Kidney (tissue), 14 donors: ENCODE data around the gene RBPMS2. TPM values are rescaled to one million over a fixed set of nuclear protein-coding genes. Genes with fewer than 3 reads are reported as not detected.

Experiments
- DNase-seq, 5 donors: peaks; one replicate each; pipeline ENCODE4 v3.0.0-alpha.2; 2013 to 2020
- FAIRE-seq: peaks from 2 replicates; lab custom pipeline; 2012; peaks lifted over from hg19 to GRCh38; lab: Jason Lieb, UNC
- H3K27ac ChIP-seq, 2 donors: one replicate each; pipeline ENCODE4 v1.7.0; 2013; ENCODE audit warnings: low read depth in 2 of 2, low read length in 2 of 2, inconsistent platforms in 1 of 2
- H3K27me3 ChIP-seq: one replicate; pipeline ENCODE4 v1.7.1; 2013; ENCODE audit warnings: low read length, inconsistent platforms; ENCODE audit not compliant: control insufficient read depth, insufficient read depth
- H3K36me3 ChIP-seq, 3 donors: one replicate each; pipeline versions ENCODE4 v1.7.0 to v1.7.1; 2013; ENCODE audit warnings: low read length in 3 of 3, control low read depth in 1 of 3, inconsistent platforms in 1 of 3; ENCODE audit not compliant: insufficient read depth in 3 of 3, control insufficient read depth in 2 of 3
- H3K4me1 ChIP-seq, 3 donors: one replicate each; pipeline versions ENCODE4 v1.7.0 to v1.7.1; 2013; ENCODE audit warnings: low read length in 3 of 3, inconsistent platforms in 1 of 3, low read depth in 1 of 3; ENCODE audit not compliant: control insufficient read depth in 2 of 3, insufficient read depth in 2 of 3
- H3K4me3 ChIP-seq, 3 donors: one replicate each; pipeline versions ENCODE4 v1.7.0 to v1.8.1; 2013; ENCODE audit warnings: low read length in 3 of 3, control low read depth in 1 of 3, inconsistent platforms in 1 of 3
- H3K9ac ChIP-seq, 3 donors: one replicate each; pipeline versions ENCODE4 v1.7.0 to v1.7.1; 2013; ENCODE audit warnings: low read length in 3 of 3, control low read depth in 1 of 3, inconsistent platforms in 1 of 3
- H3K9me3 ChIP-seq, 3 donors: one replicate each; pipeline versions ENCODE4 v1.7.0 to v1.7.1; 2013; ENCODE audit warnings: low read length in 3 of 3, control low read depth in 1 of 3, inconsistent platforms in 1 of 3; ENCODE audit not compliant: control insufficient read depth in 2 of 3, insufficient read depth in 1 of 3
- intact Hi-C: fragments of 100-400 bp; cut with DNase I; formaldehyde crosslinking; loops from one replicate; pipeline ENCODE4 v1.11.1; 2022
- polyA plus RNA-seq: library from polyadenylated mRNA; stranded (reverse); fragments of 350-450 nt; fragmentation: Illumina TruSeq; extraction: RNeasy Lipid Tissue Mini Kit (QIAGEN cat#74804); gene quantifications from one replicate; pipeline ENCODE4 v1.2.3, GENCODE V29; 2014; ENCODE audit warnings: low read depth, low replicate concordance; ENCODE audit not compliant: insufficient read depth
- total RNA-seq: library from RNA; stranded (reverse); fragmentation: NEBNext Ultra II Directional; extraction: Animal tissue kit (Norgen Biotek cat#: 25700); gene quantifications from one replicate; pipeline ENCODE4 v1.2.1, GENCODE V29; 2021
- TF ChIP-seq, protein P1 (sequence below): IDR thresholded peaks from 3 replicates; pipeline ENCODE4 v1.5.1; 2012; ENCODE audit warnings: mild to moderate bottlenecking, moderate library complexity, borderline replicate concordance; ENCODE audit not compliant: insufficient read depth; ENCODE audit errors: extremely low read depth
- donor health status: control.
- donor health status: control.
- donor health status: control.
- donor health status: control.
- donor health status: control.
- donor health status: DM: yes; HTN: yes; CAD: no.
- donor health status: Normal renal cell carcinoma (clear cell type).

RBPMS2 gene
- total and polyA plus RNA-seq, 2 donors from 2014 or later = 8.2 to 24.2 TPM

DNA sequence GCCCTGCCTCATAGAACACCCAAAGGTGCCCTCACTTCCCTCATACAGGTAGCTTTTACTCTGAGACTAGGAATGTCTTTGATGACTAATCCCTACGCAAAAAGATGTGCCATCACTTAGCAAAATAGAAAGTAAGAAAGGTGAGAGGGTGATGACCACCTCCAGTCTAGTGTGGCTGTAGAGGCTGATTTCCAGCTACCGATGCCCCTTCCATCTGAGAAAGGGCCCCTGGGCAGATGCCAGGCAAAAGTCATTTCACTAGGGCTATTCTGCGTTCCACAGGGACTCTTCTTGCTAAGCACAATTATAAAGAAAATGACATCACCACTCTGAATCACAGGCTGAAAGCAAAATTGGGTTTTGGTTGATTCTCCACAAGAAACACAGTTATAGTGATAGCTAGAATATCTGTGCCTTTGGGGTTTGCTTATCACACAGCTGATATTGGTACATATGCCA is 77.4 kb downstream of the RBPMS2 start:
- no peaks in the 10 kb centered on the region for H3K27me3 ChIP-seq
- no peak for FAIRE-seq
- peaks cover 5 to 43% (median 23%) of the 10 kb centered on the region in 3 donors for H3K4me1 ChIP-seq
- intact Hi-C loops = no loop called here
- peaks cover 0 to 10% (median 0%) of the 10 kb centered on the region in 3 donors for H3K36me3 ChIP-seq
- TF ChIP-seq, protein P1, sequence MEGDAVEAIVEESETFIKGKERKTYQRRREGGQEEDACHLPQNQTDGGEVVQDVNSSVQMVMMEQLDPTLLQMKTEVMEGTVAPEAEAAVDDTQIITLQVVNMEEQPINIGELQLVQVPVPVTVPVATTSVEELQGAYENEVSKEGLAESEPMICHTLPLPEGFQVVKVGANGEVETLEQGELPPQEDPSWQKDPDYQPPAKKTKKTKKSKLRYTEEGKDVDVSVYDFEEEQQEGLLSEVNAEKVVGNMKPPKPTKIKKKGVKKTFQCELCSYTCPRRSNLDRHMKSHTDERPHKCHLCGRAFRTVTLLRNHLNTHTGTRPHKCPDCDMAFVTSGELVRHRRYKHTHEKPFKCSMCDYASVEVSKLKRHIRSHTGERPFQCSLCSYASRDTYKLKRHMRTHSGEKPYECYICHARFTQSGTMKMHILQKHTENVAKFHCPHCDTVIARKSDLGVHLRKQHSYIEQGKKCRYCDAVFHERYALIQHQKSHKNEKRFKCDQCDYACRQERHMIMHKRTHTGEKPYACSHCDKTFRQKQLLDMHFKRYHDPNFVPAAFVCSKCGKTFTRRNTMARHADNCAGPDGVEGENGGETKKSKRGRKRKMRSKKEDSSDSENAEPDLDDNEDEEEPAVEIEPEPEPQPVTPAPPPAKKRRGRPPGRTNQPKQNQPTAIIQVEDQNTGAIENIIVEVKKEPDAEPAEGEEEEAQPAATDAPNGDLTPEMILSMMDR = no peak
- no peak overlapping the region for H3K4me3 ChIP-seq
- no peak for DNase-seq
- peak overlapping the region in 1 of 2 donors; percentile 67 for H3K27ac ChIP-seq
- H3K9ac ChIP-seq = peak overlapping the region in 1 of 3 donors; percentile 0
- no peaks in the 10 kb centered on the region for H3K9me3 ChIP-seq

DNA sequence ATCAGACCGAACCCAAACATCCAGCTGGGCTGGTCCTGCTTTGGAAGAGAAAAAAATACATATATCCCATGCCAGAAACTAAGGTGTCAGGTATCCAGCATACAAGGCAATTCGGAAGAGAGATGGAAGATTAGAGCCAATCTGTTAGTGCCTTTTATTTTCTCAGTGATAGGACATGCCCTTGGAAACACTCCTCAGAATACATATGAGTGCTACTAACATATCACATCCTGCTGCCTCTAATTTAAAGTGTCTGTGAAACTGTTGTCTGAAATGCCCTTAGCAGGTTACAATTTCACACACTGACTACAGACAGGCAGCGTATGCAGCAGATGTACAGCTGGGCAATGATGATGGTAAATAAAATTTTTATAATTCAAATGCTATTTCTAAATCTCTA is 78.9 kb downstream of the RBPMS2 start:
- no peaks in the 10 kb centered on the region for H3K27me3 ChIP-seq
- H3K4me3 ChIP-seq = no peak overlapping the region
- H3K27ac ChIP-seq = no peak overlapping the region
- peaks cover 0 to 14% (median 0%) of the 10 kb centered on the region in 3 donors for H3K36me3 ChIP-seq
- TF ChIP-seq, protein P1 = no peak
- DNase-seq (no peak), FAIRE-seq (no peak)
- no peaks in the 10 kb centered on the region for H3K9me3 ChIP-seq
- peaks cover 4 to 41% (median 19%) of the 10 kb centered on the region in 3 donors for H3K4me1 ChIP-seq
- intact Hi-C loops = no loop called here
- no peak overlapping the region for H3K9ac ChIP-seq

DNA sequence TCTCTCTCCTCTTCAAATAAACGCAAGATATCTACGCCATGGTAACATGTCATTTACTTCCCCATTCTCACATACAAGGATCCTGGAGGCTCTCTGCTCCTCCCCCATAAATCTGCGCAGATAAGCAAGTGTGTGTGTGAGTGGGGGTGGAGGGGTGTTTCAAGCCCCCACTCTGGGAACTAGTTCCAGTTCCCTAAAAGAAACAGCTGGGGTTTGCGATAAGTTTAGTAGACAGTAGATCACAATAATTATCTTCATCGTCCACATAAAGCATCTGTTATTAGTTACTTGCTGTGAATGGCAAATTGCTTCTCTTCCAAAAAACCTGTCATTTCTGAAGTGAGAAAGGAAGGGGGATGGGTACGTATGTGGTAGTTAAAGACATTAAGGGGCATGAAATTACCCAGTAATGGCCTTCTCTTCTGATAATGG is 79.8 kb downstream of the RBPMS2 start:
- no peak for DNase-seq

More for the DNA sequence above, 79.8 kb downstream of the RBPMS2 start:
- H3K9ac ChIP-seq = no peak overlapping the region
- H3K27me3 ChIP-seq = no peaks in the 10 kb centered on the region
- TF ChIP-seq, protein P1 = no peak
- peaks cover under 1 to 43% (median 17%) of the 10 kb centered on the region in 3 donors for H3K4me1 ChIP-seq
- FAIRE-seq = no peak
- no peak overlapping the region for H3K4me3 ChIP-seq
- H3K36me3 ChIP-seq = peaks cover 0 to 20% (median 4%) of the 10 kb centered on the region in 3 donors
- no peak overlapping the region for H3K27ac ChIP-seq
- intact Hi-C loops = no loop called here
- no peaks in the 10 kb centered on the region for H3K9me3 ChIP-seq
